Medulla oblongata (tissue), 1 donor: Measurements from ENCODE around the gene PTN.
A peak's percentile ranks its signal among the peaks of the same experiment; 100 is the strongest.

Source experiments
- DNase-seq: peaks from one replicate; pipeline ENCODE4 v3.0.0-alpha.2; 2015; ENCODE audit errors: extremely low spot score

PTN gene

DNA sequence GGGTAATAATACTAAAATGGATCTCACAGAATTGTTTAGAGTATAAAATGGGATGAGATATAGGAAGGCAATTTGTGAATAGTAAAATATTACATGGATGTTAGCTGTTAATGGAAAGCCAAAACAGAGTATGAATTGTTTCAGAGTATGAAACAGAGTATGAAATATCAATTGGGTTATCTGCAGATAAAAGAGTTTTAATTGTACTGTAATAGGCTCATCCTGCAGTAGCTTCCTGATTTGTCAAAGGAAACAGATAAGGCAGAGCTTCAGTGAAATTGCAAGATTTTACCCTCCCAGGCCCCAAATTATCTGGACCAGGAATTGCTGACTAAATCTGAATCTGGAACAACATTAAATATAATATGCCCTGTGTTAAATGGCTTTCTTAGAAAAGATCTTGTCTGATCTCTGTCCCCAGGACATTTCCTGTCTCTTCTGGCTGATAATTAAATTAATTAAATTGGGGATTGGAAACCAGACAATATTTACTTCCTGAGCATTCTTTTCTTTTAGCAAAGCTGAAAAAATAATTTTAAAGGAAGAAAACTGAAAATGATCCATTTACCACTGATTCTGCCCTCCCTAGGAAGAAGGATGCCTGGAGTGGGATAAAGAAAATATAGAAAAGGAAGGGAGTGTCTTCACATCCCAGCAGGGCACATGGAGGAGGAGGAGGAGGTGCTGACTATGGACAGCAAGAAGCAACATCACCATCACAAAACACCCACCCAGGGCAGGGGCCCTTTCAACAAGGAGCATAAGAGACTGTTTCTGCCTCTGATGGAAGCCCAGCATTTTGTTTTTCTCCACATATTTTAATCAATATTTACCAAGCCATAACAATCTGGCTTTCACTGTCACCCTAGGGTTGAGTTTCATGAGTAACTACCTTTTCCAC, 18.5 kb downstream of the PTN start:
- DNase-seq = no peak

- DNase-seq = no peak
These were observed 26.7 kb downstream of the PTN start for GRCh38 chr7:137316648-137317353.

DNA sequence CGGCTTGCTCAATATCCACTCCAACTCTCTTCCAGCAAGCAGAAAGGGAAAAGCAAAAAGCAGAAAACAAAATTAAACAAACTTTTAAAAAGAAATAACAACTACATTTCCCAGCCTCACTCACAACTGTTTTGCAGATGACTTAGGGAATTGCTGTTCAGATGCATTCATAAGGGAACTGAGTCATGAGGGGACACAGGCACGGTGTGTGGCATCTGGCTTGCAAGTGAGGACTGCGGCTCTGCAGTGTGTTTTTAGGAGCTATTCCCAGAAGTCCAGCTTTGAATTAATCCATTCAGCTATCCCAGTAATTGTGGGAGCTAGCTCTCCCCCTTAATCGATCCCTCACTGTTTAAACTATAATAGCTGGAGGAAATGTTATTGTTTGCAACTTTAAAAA, 30.3 kb downstream of the PTN start:
- DNase-seq = peak; percentile 66

- DNase-seq = no peak
These were observed 36.8 kb downstream of the PTN start for GRCh38 chr7:137306748-137307147.

GRCh38 chr7:137305901-137306621, 37.5 kb downstream of the PTN start:
- DNase-seq = peak; percentile 44

- DNase-seq = peak; percentile 75
These were observed 38.8 kb downstream of the PTN start for GRCh38 chr7:137304624-137305235.

DNA sequence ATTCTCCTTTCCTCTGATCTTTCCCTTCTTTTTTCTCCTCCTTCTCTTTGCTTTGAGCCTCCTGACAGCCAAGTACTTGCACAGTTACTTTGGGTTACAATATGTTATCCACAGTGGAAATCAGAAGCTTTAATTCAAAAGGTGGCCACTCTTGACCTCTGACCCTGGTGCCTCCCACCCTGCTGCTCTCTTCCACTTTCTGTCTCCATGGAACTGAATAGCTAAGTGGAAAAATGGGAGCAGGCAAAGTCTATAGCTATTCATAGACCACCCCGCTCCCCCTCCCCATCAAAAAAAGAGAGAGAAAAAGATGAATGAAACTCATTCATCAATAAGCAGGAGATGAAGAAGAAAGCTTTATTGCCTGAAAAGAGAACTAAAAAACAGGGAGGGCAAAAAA, 39.4 kb downstream of the PTN start:
- DNase-seq = no peak

- DNase-seq = no peak
These were observed 41.5 kb downstream of the PTN start for GRCh38 chr7:137302081-137302480.

- DNase-seq = no peak
These were observed 45.1 kb downstream of the PTN start for GRCh38 chr7:137298464-137298794.

DNA sequence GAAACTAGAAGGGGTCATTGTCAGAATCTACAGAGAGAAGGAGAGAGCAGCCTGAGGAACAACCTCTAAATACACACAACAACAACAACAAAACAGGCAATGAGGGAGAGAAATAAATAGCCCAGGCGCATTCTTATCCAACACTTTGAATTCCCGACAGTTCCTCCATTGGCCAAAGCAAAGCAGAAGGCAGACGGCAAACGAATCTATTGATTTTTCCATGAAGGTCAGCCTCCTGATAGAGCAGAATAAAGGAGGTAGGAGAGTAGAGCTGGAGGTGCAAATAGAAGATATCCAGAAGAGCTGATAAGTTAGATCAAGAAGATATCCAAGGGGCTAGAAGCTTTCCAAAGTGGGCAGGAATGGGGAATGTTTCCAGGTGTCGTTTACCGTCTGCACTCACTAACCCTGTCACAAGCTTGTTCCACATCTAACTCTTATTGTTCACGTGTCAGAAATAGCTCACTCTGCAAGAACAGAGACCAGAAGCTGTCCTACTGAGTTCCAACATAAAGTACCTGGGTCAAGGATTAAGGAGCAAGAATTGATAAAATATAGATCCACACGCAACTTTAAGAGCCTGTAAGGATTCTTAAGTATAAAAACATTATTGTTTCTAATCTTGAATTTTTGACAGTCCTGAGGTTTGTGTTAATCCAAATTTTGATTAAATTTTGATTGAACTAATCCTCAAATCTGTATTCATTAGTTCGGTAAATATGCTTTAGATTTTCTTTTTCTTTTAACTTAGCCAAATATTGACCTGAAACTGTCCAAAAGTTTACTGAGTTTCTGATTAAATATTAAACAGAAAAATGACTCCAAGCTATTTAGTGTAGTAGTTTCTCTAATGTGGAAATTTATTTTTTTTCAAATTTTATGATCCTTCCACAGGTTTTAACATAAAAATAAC, 45.7 kb downstream of the PTN start:
- no peak for DNase-seq

- peak; percentile 70 for DNase-seq
These were observed 47.0 kb downstream of the PTN start for GRCh38 chr7:137296576-137296975.

GRCh38 chr7:137295739-137296324, 47.7 kb downstream of the PTN start:
- no peak for DNase-seq

DNA sequence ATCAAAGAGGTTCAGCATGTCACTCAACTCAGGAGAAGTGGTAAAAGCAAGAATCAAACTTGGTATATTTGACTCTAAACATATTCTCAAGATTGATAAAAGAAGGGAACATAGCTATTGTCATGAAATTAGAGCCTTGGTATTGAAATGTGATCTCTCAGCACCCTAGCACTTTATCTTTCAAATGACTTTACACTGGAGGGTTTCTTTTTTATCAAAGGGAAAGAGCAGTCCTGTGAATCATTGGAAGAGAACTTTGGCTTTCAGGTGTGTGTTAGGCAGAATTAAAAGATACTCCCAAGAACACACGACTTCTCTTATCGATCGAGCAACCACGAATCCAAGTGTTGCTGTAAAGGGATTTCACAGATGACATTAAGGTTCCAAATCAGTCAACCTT, 54.4 kb downstream of the PTN start:
- DNase-seq = no peak

DNA sequence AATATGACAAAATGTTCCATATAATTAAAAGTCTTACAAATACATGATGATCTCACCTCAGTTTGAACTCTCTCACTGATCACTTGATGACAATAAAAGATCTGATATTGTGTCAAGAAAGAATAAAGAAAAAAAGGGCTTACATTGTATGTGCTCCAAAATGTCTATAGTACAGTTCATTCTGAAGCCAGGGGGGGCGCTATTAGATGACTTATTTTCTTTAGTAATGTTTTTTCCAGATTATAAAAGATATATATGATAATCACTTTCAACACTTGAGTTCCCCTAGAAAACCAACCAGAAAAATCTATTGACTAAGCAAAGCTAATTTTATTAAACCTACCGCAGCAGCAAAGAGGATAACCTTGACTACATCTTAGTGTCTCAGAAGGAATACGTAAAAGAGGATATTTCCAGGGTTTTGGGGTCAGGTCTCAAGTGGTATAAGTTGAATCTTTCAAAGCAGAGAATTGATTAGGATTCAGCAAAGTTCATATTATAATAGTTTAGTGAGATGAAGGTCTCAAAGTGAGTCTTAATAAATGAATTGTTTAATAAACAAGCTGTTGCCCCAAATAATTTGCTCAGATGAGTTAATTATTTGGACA, 55.8 kb downstream of the PTN start:
- DNase-seq = no peak

GRCh38 chr7:137283153-137283552, 60.4 kb downstream of the PTN start:
- DNase-seq = peak; percentile 44

- DNase-seq = no peak
These were observed 61.5 kb downstream of the PTN start for GRCh38 chr7:137282043-137282442.

DNA sequence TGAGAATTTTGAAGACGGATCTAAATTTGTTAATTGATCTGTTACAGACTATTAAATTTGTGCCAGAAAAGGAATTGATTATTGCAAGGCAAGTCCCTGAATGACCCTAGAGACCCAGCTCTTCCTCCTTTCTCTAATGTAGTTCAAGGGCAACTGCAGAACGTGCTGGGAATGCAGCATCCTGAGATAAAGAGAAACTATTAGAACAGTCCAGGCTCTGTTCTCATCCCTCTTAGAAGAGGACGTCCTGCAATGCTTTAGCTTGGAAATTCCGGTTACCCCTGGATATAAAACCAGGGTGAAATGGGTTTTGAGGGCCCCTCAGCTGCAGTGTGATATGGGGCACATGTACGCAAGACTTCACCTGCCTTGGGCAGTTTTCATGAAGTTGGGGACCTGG, 67.3 kb downstream of the PTN start:
- DNase-seq = peak; percentile 49

DNA sequence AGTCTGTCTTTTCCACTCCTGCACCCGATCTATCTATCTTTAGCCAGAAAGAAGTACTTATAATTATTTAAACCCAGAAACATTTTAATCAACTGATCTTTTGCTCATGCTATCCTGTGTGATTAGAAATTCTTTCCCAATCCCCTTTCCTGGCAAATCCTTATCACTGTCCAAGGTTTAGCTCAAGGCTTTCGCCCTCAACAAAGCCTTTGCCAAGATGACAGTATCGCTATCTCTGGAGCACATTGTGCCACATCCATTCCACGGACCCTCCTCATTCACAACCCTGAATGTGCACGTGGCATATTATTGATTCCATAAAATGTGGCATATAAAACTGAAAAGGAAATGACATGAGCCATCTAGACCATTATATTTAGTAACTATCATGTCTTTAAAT, 71.3 kb downstream of the PTN start:
- no peak for DNase-seq

DNA sequence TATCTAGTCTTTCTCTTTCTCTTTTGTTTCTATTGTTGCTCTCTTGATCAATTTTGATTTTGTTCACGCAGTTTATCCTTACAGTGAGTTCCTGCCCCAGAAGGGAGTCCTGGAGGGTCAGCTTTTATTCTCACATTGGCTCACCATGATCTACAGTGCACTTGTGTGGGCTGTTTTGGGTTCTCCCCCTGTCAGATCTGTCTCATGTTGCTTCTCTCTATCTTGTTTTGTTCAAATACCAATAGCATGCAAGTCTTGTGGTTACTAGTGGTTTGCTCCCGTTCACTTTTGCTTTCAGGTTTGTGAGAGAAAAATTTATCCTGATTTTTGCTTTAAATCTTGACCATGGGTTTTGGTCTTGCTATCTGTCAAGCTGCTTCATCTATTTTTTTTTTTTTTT, 74.3 kb downstream of the PTN start:
- DNase-seq = no peak
